Natural killer cell (primary cell): ENCODE data around the gene ENPP7. TPM values are rescaled to one million over a fixed set of nuclear protein-coding genes. Genes with fewer than 3 reads are reported as not detected.

ENCODE experiments used
- ATAC-seq, 3 donors: fragments of 150-1000 bp in 2 of 3; fragments of 200-7000 bp in 1 of 3; cut with Tn5 transposase; 1 replicate in 1 of 3; 2 replicates in 2 of 3; pipeline ENCODE4 v1.10.0; 2021; ENCODE audit warnings: mild to moderate bottlenecking in 2 of 3, moderate library complexity in 2 of 3
- DNase-seq, 2 donors: peaks; one replicate each; pipeline versions ENCODE4 v3.0.0 to v3.0.0-alpha.2; 2013 to 2021; ENCODE audit warnings: mixed read lengths in 1 of 2
- H3K27ac ChIP-seq: one replicate; pipeline ENCODE4 v1.5.1; 2013; ENCODE audit warnings: mild to moderate bottlenecking, low read length
- H3K27me3 ChIP-seq: one replicate; pipeline ENCODE4 v1.6.1; 2013; ENCODE audit warnings: low read length; ENCODE audit not compliant: control insufficient read depth, insufficient read depth
- H3K36me3 ChIP-seq: one replicate; pipeline ENCODE4 v1.6.1; 2013; ENCODE audit warnings: low read length; ENCODE audit not compliant: control insufficient read depth, insufficient read depth
- H3K4me1 ChIP-seq: one replicate; pipeline ENCODE4 v1.6.1; 2013; ENCODE audit warnings: low read length; ENCODE audit not compliant: control insufficient read depth, insufficient read depth
- H3K4me3 ChIP-seq: one replicate; pipeline ENCODE4 v1.5.1; 2013; ENCODE audit warnings: low read length
- H3K9me3 ChIP-seq: one replicate; pipeline ENCODE4 v1.6.1; 2013; ENCODE audit warnings: low read length; ENCODE audit not compliant: control insufficient read depth, insufficient read depth
- H3K27ac Mint-ChIP-seq, 2 donors: one replicate each; pipeline ENCODE4 v1.8.0; 2022; ENCODE audit warnings: mild to moderate bottlenecking in 2 of 2, mixed read lengths in 2 of 2, moderate library complexity in 1 of 2
- H3K27me3 Mint-ChIP-seq, 2 donors: one replicate each; pipeline ENCODE4 v1.8.0; 2022; ENCODE audit warnings: low read depth in 2 of 2, mixed read lengths in 2 of 2
- H3K36me3 Mint-ChIP-seq: one replicate; pipeline ENCODE4 v1.8.0; 2022; ENCODE audit warnings: mixed read lengths
- H3K4me1 Mint-ChIP-seq, 2 donors: one replicate each; pipeline ENCODE4 v1.8.0; 2022; ENCODE audit warnings: mixed read lengths in 2 of 2
- H3K4me3 Mint-ChIP-seq: one replicate; pipeline ENCODE4 v1.8.0; 2022; ENCODE audit warnings: mild to moderate bottlenecking, moderate library complexity, mixed read lengths
- H3K9me3 Mint-ChIP-seq, 2 donors: one replicate each; pipeline ENCODE4 v1.8.0; 2022; ENCODE audit warnings: mixed read lengths in 2 of 2
- CTCF ChIP-seq: fragments of 200-600 bp; IDR thresholded peaks from one replicate; pipeline ENCODE4 v1.8.0; 2022; ENCODE audit warnings: antibody characterized with exemption
- WGBS: methylation state at CpG from one replicate; pipeline ENCODE4 v1.1.7; 2013; ENCODE audit warnings: missing lambda C conversion rate; ENCODE audit not compliant: insufficient coverage; 5-methylcytosine and 5-hydroxymethylcytosine counted together
- intact Hi-C: fragments of 100-400 bp; cut with micrococcal nuclease; formaldehyde crosslinking; loops from one replicate; pipeline ENCODE4 v1.14.2; 2022
- total RNA-seq, 4 donors: library from RNA; stranded (reverse); fragments of 120-200 nt in 1 of 4; gene quantifications; one replicate each; pipeline versions ENCODE4 v1.2.3 to v1.2.4, GENCODE V29; 2013 to 2022

Gene ENPP7
- total RNA-seq, 3 donors from 2014 or later (not counting 1 experiment from before 2014, with no cell fraction given): 0.95 TPM; not detected in 2

GRCh38 chr17:79774561-79774975 lies 43.8 kb downstream of the ENPP7 start:
- H3K4me1 Mint-ChIP-seq: peaks cover 7 to 13% of the 10 kb centered on the region in 2 donors
- Histone ChIP-seq H3K4me1 (peaks cover 18% of the 10 kb centered on the region), H3K27me3 (peaks cover 23% of the 10 kb centered on the region), H3K36me3 (no peaks in the 10 kb centered on the region), H3K4me3 (no peak overlapping the region), H3K9me3 (no peaks in the 10 kb centered on the region), H3K27ac (no peak overlapping the region)
- H3K4me3 Mint-ChIP-seq: no peak overlapping the region
- peaks cover 46 to 51% of the 10 kb centered on the region in 2 donors for H3K27me3 Mint-ChIP-seq
- ATAC-seq: no peak
- no peaks in the 10 kb centered on the region for H3K36me3 Mint-ChIP-seq
- intact Hi-C loops: no loop called here
- no peak for DNase-seq
- no peak overlapping the region for H3K27ac Mint-ChIP-seq
- WGBS: 94% methylated on average over 8 of the region's 8 CpGs
- no peaks in the 10 kb centered on the region for H3K9me3 Mint-ChIP-seq
- TF ChIP-seq CTCF: no peak

- no peak for ATAC-seq
- peaks cover 18% of the 10 kb centered on the region for H3K4me1 ChIP-seq
- WGBS: 95% methylated on average over 4 of the region's 6 CpGs
- Mint-ChIP-seq H3K27ac (no peak overlapping the region), H3K4me3 (no peak overlapping the region), H3K36me3 (no peaks in the 10 kb centered on the region), H3K4me1 (peaks cover 7 to 13% of the 10 kb centered on the region in 2 donors), H3K27me3 (peaks cover 50 to 53% of the 10 kb centered on the region in 2 donors), H3K9me3 (no peaks in the 10 kb centered on the region)
- intact Hi-C loops: no loop called here
- H3K27me3 ChIP-seq: peaks cover 34% of the 10 kb centered on the region
- H3K4me3 ChIP-seq: no peak overlapping the region
- no peak for DNase-seq
- no peaks in the 10 kb centered on the region for H3K9me3 ChIP-seq
- TF ChIP-seq CTCF: no peak
- H3K27ac ChIP-seq: no peak overlapping the region
- no peaks in the 10 kb centered on the region for H3K36me3 ChIP-seq
Measured at GRCh38 chr17:79775632-79776031, 44.9 kb downstream of the ENPP7 start.

- WGBS: 54% methylated on average over 10 of the region's 11 CpGs
- Mint-ChIP-seq H3K36me3 (no peaks in the 10 kb centered on the region), H3K4me3 (peak overlapping the region; percentile 74), H3K4me1 (peaks cover 7 to 13% of the 10 kb centered on the region in 2 donors), H3K27me3 (peaks cover 59 to 62% of the 10 kb centered on the region in 2 donors), H3K27ac (no peak overlapping the region), H3K9me3 (no peaks in the 10 kb centered on the region)
- no peak for ATAC-seq
- DNase-seq: no peak
- Histone ChIP-seq H3K27ac (no peak overlapping the region), H3K9me3 (no peaks in the 10 kb centered on the region), H3K36me3 (no peaks in the 10 kb centered on the region), H3K4me3 (no peak overlapping the region), H3K4me1 (peaks cover 18% of the 10 kb centered on the region), H3K27me3 (peaks cover 35% of the 10 kb centered on the region)
- no peak for TF ChIP-seq CTCF
- intact Hi-C loops: no loop called here
Measured at GRCh38 chr17:79776376-79777119, 45.8 kb downstream of the ENPP7 start.
